ENCODE results near the gene MMP15.

The MMP15 gene

DNA sequence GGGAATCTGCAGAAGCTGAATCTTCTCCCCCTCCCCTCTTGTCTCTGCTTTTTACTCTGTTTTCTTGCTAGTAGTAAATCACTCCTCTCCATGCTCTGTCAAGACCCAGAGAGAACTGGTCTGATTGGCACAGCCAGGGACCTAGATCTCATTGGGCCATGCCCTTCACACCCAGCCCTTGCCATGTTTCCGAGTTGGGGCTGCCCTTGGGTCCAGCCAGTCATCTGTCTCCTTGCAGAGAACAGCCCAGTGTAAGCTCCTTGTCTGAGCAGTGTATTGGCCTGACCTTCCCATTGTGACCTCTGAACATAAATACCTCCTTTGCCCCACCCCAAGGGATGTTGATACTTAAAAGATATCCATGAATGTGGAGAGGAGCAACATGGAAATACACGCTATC is 3.9 kb downstream of the MMP15 start:
- H3K4me3 Mint-ChIP-seq, result no peak overlapping the region
- no peak overlapping the region for H3K27ac Mint-ChIP-seq
- no peaks in the 10 kb centered on the region for H3K36me3 Mint-ChIP-seq (ENCODE audit: low read depth)
- intact Hi-C loops (cut with micrococcal nuclease), result loop anchor here (5.0 kb wide), 1 partner anchor 168 kb away; the partner anchor contains the start of gene CSNK2A2
- peaks cover 53% of the 10 kb centered on the region for H3K27me3 Mint-ChIP-seq
- H3K4me1 Mint-ChIP-seq (ENCODE audit: low read depth), result peaks cover 26% of the 10 kb centered on the region
- H3K9me3 Mint-ChIP-seq, result no peaks in the 10 kb centered on the region

- no peak overlapping the region for H3K4me3 Mint-ChIP-seq
- intact Hi-C loops (cut with micrococcal nuclease), result no loop called here
- H3K27me3 Mint-ChIP-seq, result peaks cover 44% of the 10 kb centered on the region
- H3K9me3 Mint-ChIP-seq, result no peaks in the 10 kb centered on the region
- H3K27ac Mint-ChIP-seq, result no peak overlapping the region
- no peaks in the 10 kb centered on the region for H3K36me3 Mint-ChIP-seq (ENCODE audit: low read depth)
- H3K4me1 Mint-ChIP-seq (ENCODE audit: low read depth), result peaks cover 17% of the 10 kb centered on the region
Measured at GRCh38 chr16:58030136-58030840, 4.7 kb downstream of the MMP15 start.

DNA sequence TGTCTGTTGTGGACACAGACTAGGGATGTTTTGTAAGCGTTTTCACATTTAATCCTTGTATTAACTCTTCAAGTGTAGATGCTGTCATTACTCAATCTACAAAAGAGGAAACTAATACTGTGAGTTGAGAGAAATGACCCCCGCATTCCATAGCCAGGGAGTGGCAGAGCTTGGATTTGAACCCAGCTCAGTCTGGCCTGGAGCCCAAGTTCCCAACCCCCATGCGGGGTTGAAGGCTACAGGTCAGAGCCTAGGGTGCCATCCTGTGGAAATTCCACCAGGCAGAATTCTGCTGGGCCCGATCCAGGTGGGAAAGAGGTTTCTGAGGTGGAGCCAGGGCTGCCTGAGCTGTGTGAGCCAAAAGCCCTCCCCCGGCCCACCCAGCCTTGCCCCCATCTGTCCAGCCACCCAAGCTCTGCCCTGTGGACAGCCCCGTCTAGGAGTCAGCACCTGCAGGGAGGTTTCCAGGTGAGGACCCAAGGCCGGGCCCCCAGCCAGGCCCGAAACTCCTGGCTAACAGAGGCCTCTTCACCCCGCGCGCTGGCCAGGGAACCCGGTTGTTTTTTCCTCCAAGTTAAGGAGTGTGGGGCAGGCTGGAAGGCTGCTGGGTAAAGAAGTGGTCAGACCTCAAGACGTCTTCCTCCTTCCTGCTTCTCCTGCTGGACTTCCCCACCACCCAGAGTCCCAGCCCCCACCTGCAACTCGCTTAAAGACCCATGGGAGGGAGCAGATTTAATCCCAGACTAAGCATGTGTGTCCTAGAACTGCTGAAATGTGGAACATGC is 5.7 kb downstream of the MMP15 start:
- H3K36me3 Mint-ChIP-seq (ENCODE audit: low read depth), result no peaks in the 10 kb centered on the region
- H3K27me3 Mint-ChIP-seq, result peaks cover 41% of the 10 kb centered on the region
- H3K4me3 Mint-ChIP-seq, result no peak overlapping the region
- H3K4me1 Mint-ChIP-seq (ENCODE audit: low read depth), result peaks cover 17% of the 10 kb centered on the region
- no peak overlapping the region for H3K27ac Mint-ChIP-seq
- intact Hi-C loops (cut with micrococcal nuclease), result no loop called here
- H3K9me3 Mint-ChIP-seq, result no peaks in the 10 kb centered on the region

- peaks cover 11% of the 10 kb centered on the region for H3K4me1 Mint-ChIP-seq (ENCODE audit: low read depth)
- H3K4me3 Mint-ChIP-seq, result no peak overlapping the region
- no peak overlapping the region for H3K27ac Mint-ChIP-seq
- H3K27me3 Mint-ChIP-seq, result peaks cover 25% of the 10 kb centered on the region
- H3K36me3 Mint-ChIP-seq (ENCODE audit: low read depth), result no peaks in the 10 kb centered on the region
- intact Hi-C loops (cut with micrococcal nuclease), result no loop called here
- no peaks in the 10 kb centered on the region for H3K9me3 Mint-ChIP-seq
Measured at GRCh38 chr16:58032710-58033293, 7.2 kb downstream of the MMP15 start.

- intact Hi-C loops (cut with micrococcal nuclease), result no loop called here
- Mint-ChIP-seq H3K27ac (no peak overlapping the region), H3K36me3 (ENCODE audit: low read depth) (no peaks in the 10 kb centered on the region), H3K27me3 (peaks cover 11% of the 10 kb centered on the region), H3K4me3 (no peak overlapping the region), H3K4me1 (ENCODE audit: low read depth) (peaks cover 5% of the 10 kb centered on the region), H3K9me3 (no peaks in the 10 kb centered on the region)
Measured at GRCh38 chr16:58034128-58034685, 8.7 kb downstream of the MMP15 start.

DNA sequence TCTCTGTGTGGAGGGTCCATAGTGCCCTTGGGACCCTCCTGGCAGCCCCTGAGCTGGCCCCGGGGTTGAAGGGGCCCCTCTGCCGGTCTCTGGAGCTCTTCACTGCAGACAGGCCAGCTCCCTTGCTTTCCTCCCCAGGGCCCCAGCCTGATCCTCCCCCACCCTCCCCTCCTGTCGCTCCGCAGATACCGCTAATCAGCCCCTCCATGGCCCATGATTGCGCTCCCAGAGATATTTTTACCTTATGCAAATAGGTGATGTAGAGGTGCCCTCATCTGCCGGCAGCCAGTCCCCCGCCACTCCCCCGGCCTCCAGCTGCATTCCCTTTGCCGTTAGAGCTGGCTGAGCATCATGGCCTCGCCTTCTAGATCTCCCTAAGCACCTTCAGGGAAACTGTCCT is 9.2 kb downstream of the MMP15 start:
- Mint-ChIP-seq H3K9me3 (no peaks in the 10 kb centered on the region), H3K4me1 (ENCODE audit: low read depth) (peaks cover 5% of the 10 kb centered on the region), H3K27me3 (peaks cover 6% of the 10 kb centered on the region), H3K27ac (no peak overlapping the region), H3K36me3 (ENCODE audit: low read depth) (no peaks in the 10 kb centered on the region), H3K4me3 (no peak overlapping the region)
- intact Hi-C loops (cut with micrococcal nuclease), result no loop called here

GRCh38 chr16:58035356-58036170 is 10.0 kb downstream of the MMP15 start:
- intact Hi-C loops (cut with micrococcal nuclease), result no loop called here
- H3K4me1 Mint-ChIP-seq (ENCODE audit: low read depth), result peaks cover 5% of the 10 kb centered on the region
- no peak overlapping the region for H3K4me3 Mint-ChIP-seq
- no peaks in the 10 kb centered on the region for H3K9me3 Mint-ChIP-seq
- H3K36me3 Mint-ChIP-seq (ENCODE audit: low read depth), result no peaks in the 10 kb centered on the region
- no peak overlapping the region for H3K27ac Mint-ChIP-seq
- peaks cover under 1% of the 10 kb centered on the region for H3K27me3 Mint-ChIP-seq

GRCh38 chr16:58036943-58037342 is 11.4 kb downstream of the MMP15 start:
- intact Hi-C loops (cut with micrococcal nuclease), result no loop called here
- no peaks in the 10 kb centered on the region for H3K36me3 Mint-ChIP-seq (ENCODE audit: low read depth)
- H3K4me1 Mint-ChIP-seq (ENCODE audit: low read depth), result no peaks in the 10 kb centered on the region
- H3K4me3 Mint-ChIP-seq, result no peak overlapping the region
- no peaks in the 10 kb centered on the region for H3K9me3 Mint-ChIP-seq
- H3K27ac Mint-ChIP-seq, result no peak overlapping the region
- H3K27me3 Mint-ChIP-seq, result no peaks in the 10 kb centered on the region

GRCh38 chr16:58037365-58038057 is 12.0 kb downstream of the MMP15 start:
- no peaks in the 10 kb centered on the region for H3K36me3 Mint-ChIP-seq (ENCODE audit: low read depth)
- no peaks in the 10 kb centered on the region for H3K4me1 Mint-ChIP-seq (ENCODE audit: low read depth)
- no peaks in the 10 kb centered on the region for H3K9me3 Mint-ChIP-seq
- intact Hi-C loops (cut with micrococcal nuclease), result no loop called here
- no peak overlapping the region for H3K4me3 Mint-ChIP-seq
- H3K27ac Mint-ChIP-seq, result no peak overlapping the region
- no peaks in the 10 kb centered on the region for H3K27me3 Mint-ChIP-seq

DNA sequence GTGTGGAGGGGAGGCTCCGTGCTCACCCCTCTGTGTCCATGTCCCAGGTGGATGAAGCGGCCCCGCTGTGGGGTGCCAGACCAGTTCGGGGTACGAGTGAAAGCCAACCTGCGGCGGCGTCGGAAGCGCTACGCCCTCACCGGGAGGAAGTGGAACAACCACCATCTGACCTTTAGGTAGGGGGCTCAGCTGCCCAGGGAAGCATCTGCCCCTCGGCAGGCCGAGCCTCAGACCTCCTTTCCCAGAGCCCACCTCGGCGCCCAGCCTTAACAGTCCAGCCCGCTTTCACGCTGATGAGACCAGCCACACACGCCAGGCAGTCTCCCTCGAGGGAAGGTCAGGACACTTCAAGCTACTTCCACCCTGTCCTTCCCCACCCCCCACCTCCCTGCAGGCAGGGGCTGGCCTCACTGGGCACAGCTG is 12.7 kb downstream of the MMP15 start:
- no peaks in the 10 kb centered on the region for H3K27me3 Mint-ChIP-seq
- no peaks in the 10 kb centered on the region for H3K4me1 Mint-ChIP-seq (ENCODE audit: low read depth)
- no peak overlapping the region for H3K4me3 Mint-ChIP-seq
- no peaks in the 10 kb centered on the region for H3K9me3 Mint-ChIP-seq
- intact Hi-C loops (cut with micrococcal nuclease), result no loop called here
- H3K27ac Mint-ChIP-seq, result no peak overlapping the region
- H3K36me3 Mint-ChIP-seq (ENCODE audit: low read depth), result no peaks in the 10 kb centered on the region

- no peaks in the 10 kb centered on the region for H3K9me3 Mint-ChIP-seq
- intact Hi-C loops (cut with micrococcal nuclease), result no loop called here
- no peaks in the 10 kb centered on the region for H3K4me1 Mint-ChIP-seq (ENCODE audit: low read depth)
- H3K36me3 Mint-ChIP-seq (ENCODE audit: low read depth), result no peaks in the 10 kb centered on the region
- no peak overlapping the region for H3K4me3 Mint-ChIP-seq
- no peak overlapping the region for H3K27ac Mint-ChIP-seq
- H3K27me3 Mint-ChIP-seq, result no peaks in the 10 kb centered on the region
Measured at GRCh38 chr16:58039829-58040495, 14.4 kb downstream of the MMP15 start.

GRCh38 chr16:58040496-58040846 is 14.9 kb downstream of the MMP15 start:
- Mint-ChIP-seq H3K4me3 (no peak overlapping the region), H3K9me3 (no peaks in the 10 kb centered on the region), H3K36me3 (ENCODE audit: low read depth) (no peaks in the 10 kb centered on the region), H3K27me3 (no peaks in the 10 kb centered on the region), H3K4me1 (ENCODE audit: low read depth) (no peaks in the 10 kb centered on the region), H3K27ac (no peak overlapping the region)
- intact Hi-C loops (cut with micrococcal nuclease), result no loop called here
